Nasal cavity respiratory epithelium epithelial cell of viscerocranial mucosa (primary cell): ENCODE results near the gene TTC21A. TPM values are rescaled to one million over a fixed set of nuclear protein-coding genes. Genes with fewer than 3 reads are reported as not detected.

Experiments
- total RNA-seq: library from RNA; depleted of rRNA; stranded (reverse); fragments of >200 nt; gene quantifications from 2 replicates; pipeline ENCODE4 v1.2.3, GENCODE V29; 2014

TTC21A gene, protein sequence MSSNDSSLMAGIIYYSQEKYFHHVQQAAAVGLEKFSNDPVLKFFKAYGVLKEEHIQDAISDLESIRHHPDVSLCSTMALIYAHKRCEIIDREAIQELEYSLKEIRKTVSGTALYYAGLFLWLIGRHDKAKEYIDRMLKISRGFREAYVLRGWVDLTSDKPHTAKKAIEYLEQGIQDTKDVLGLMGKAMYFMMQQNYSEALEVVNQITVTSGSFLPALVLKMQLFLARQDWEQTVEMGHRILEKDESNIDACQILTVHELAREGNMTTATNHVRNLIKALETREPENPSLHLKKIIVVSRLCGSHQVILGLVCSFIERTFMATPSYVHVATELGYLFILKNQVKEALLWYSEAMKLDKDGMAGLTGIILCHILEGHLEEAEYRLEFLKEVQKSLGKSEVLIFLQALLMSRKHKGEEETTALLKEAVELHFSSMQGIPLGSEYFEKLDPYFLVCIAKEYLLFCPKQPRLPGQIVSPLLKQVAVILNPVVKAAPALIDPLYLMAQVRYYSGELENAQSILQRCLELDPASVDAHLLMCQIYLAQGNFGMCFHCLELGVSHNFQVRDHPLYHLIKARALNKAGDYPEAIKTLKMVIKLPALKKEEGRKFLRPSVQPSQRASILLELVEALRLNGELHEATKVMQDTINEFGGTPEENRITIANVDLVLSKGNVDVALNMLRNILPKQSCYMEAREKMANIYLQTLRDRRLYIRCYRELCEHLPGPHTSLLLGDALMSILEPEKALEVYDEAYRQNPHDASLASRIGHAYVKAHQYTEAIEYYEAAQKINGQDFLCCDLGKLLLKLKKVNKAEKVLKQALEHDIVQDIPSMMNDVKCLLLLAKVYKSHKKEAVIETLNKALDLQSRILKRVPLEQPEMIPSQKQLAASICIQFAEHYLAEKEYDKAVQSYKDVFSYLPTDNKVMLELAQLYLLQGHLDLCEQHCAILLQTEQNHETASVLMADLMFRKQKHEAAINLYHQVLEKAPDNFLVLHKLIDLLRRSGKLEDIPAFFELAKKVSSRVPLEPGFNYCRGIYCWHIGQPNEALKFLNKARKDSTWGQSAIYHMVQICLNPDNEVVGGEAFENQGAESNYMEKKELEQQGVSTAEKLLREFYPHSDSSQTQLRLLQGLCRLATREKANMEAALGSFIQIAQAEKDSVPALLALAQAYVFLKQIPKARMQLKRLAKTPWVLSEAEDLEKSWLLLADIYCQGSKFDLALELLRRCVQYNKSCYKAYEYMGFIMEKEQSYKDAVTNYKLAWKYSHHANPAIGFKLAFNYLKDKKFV (N-terminal part only)
- total RNA-seq: 0.34 and 2.0 TPM in 2 replicates

DNA sequence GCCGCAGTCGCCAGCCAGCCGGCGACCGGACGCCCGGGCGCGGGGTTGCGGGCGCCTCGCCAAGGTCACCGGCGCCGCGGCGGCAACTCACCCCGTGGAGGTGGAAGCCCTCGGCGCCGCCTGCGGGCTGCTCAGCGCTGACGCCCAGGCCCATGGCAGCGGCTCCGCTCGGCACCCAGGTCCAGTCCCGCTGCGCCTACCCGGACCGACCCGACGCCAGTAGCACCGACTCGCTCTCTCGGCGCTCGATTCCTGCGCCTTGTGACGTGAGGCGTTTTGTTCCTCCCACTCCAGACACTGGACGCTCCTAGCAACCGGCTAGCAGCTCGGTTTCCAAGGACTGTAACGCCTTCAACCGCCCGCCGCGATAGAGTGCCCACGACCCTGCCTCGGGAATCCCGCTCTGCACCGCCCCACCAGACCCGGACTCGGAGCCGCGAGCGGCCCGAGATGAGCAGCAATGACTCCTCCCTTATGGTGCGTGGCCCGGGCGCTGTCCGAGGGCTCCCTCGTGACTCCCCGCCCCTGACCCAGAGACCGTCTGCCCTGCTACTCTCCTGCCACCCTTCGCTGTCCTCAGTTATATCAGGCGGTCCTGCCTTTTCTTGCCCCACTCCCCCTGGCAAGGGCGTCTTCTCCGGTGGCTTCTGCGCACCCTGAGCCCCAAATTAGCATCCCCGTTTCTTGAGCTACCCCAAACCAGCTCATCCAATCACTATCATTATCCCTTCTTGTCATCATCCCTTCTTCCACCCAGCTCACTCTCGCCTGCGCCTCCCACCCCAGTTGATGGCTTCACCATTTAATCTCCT, at the start of gene TTC21A, which contains the start of gene GORASP1:
Gene TTC21A (plus strand): TSS at position 293 of the 812 bp plus-strand sequence. CDS start 158 bp downstream, at position 451.
Gene GORASP1 (minus strand): TSS at position 240 of the 812 bp plus-strand sequence. CDS start 86 bp downstream, at position 154.

Other genes with a start within 250 kb of the TTC21A start
- gene SCN11A, start 55.7 kb upstream of the TTC21A start, total RNA-seq: under 0.01 TPM in 2 replicates
- 21.9 and 40.2 TPM in 2 replicates for gene WDR48, start 55.7 kb upstream of the TTC21A start, total RNA-seq
- 19.1 and 36.2 TPM in 2 replicates for gene GORASP1, start 53 bp upstream of the TTC21A start, total RNA-seq
- gene CSRNP1, start 45.9 kb downstream of the TTC21A start, total RNA-seq: 13.2 and 16.4 TPM in 2 replicates
- gene XIRP1, start 84.9 kb downstream of the TTC21A start, total RNA-seq: not detected in 2 replicates
- 0.07 TPM in 1 of 2 replicates, not detected in the other for gene CX3CR1, start 172.4 kb downstream of the TTC21A start, total RNA-seq
- gene CCR8, start 222.0 kb downstream of the TTC21A start, total RNA-seq: not detected in 2 replicates